PFSK-1 (cell line): ENCODE results near the gene ANTXR1.

Experiments used
- FOXP2 ChIP-seq: optimal IDR thresholded peaks from 2 replicates; pipeline ENCODE3; 2011; ENCODE audit warnings: borderline replicate concordance, control low read depth, inconsistent platforms; ENCODE audit not compliant: insufficient read depth; ENCODE audit errors: extremely low read length, extremely low read depth
- POLR2AphosphoS5 ChIP-seq: IDR thresholded peaks from 2 replicates; pipeline ENCODE4 v1.6.1; 2012; ENCODE audit warnings: low read depth, mild to moderate bottlenecking, control low read depth, low read length, moderate library complexity
- REST ChIP-seq, 2 experiments: IDR thresholded peaks; 2 replicates each; pipeline versions ENCODE4 v1.6.1 to v1.8.0; 2011 to 2012; ENCODE audit warnings: low read depth in 2 of 2, low read length in 2 of 2, control low read depth in 1 of 2, inconsistent platforms in 1 of 2, mild to moderate bottlenecking in 1 of 2, moderate library complexity in 1 of 2; ENCODE audit not compliant: insufficient read depth in 1 of 2
- SIN3A ChIP-seq: IDR thresholded peaks from 2 replicates; pipeline ENCODE4 v1.6.1; 2012; ENCODE audit warnings: mild to moderate bottlenecking, low read length, moderate library complexity, borderline replicate concordance; ENCODE audit not compliant: insufficient read depth
- TAF1 ChIP-seq: IDR thresholded peaks from 2 replicates; pipeline ENCODE4 v1.6.1; 2012; ENCODE audit warnings: low read length, control low read depth, borderline replicate concordance; ENCODE audit not compliant: insufficient read depth

The ANTXR1 gene

GRCh38 chr2:69280796-69281412, 267.9 kb downstream of the ANTXR1 start:
- TF ChIP-seq REST (IDR thresholded peaks at IDR 0.05; ENCODE audit: insufficient read depth in 1 of 2, low read depth in 2 of 2, low read length in 2 of 2) (no peak), POLR2AphosphoS5 (no peak), TAF1 (no peak), SIN3A (no peak), FOXP2 (no peak)

GRCh38 chr2:69285379-69285894, 272.5 kb downstream of the ANTXR1 start:
- no peak for TF ChIP-seq TAF1
- no peak for TF ChIP-seq SIN3A
- TF ChIP-seq FOXP2, result no peak
- no peak for TF ChIP-seq REST (IDR thresholded peaks at IDR 0.05; ENCODE audit: insufficient read depth in 1 of 2, low read depth in 2 of 2, low read length in 2 of 2)
- TF ChIP-seq POLR2AphosphoS5, result no peak

GRCh38 chr2:69287544-69287943, 274.6 kb downstream of the ANTXR1 start:
- TF ChIP-seq SIN3A (no peak), FOXP2 (no peak), REST (IDR thresholded peaks at IDR 0.05; ENCODE audit: insufficient read depth in 1 of 2, low read depth in 2 of 2, low read length in 2 of 2) (no peak), POLR2AphosphoS5 (no peak), TAF1 (no peak)

- TF ChIP-seq POLR2AphosphoS5 (no peak), FOXP2 (no peak)
Observed at GRCh38 chr2:69288429-69288828, 275.4 kb downstream of the ANTXR1 start.

GRCh38 chr2:69291004-69291650, 278.1 kb downstream of the ANTXR1 start:
- TF ChIP-seq TAF1, result no peak

GRCh38 chr2:69291721-69292120, 278.7 kb downstream of the ANTXR1 start:
- TF ChIP-seq REST (IDR thresholded peaks at IDR 0.05; ENCODE audit: insufficient read depth in 1 of 2, low read depth in 2 of 2, low read length in 2 of 2), result no peak
- TF ChIP-seq TAF1, result no peak
- TF ChIP-seq FOXP2, result no peak
- TF ChIP-seq POLR2AphosphoS5, result no peak
- TF ChIP-seq SIN3A, result no peak
